SU-DHL-6 (cell line): ENCODE measurements around the gene TFF2.

Experiments used
- H2AFZ ChIP-seq: fragments of 200-600 bp; sonication (generic); 2 replicates; pipeline ENCODE4 v1.6.1; 2014; ENCODE audit warnings: low read depth, mild to moderate bottlenecking, moderate library complexity, mixed read lengths, antibody characterized with exemption, low read length; ENCODE audit not compliant: severe bottlenecking
- H3F3A ChIP-seq: fragments of 200-600 bp; shearing (Covaris generic); 2 replicates; pipeline ENCODE4 v1.6.0; 2016; ENCODE audit warnings: antibody characterized with exemption, mild to moderate bottlenecking; ENCODE audit not compliant: insufficient read depth
- H3K27ac ChIP-seq: fragments of 200-600 bp; sonication (generic); 2 replicates; pipeline ENCODE4 v1.5.1; 2016; ENCODE audit warnings: low read depth, mild to moderate bottlenecking, low read length, moderate library complexity, mixed read lengths
- H3K27me3 ChIP-seq: fragments of 200-600 bp; sonication (generic), shearing (Covaris generic); 2 replicates; pipeline ENCODE4 v1.6.0; 2014; ENCODE audit warnings: mild to moderate bottlenecking, low read length
- H3K36me3 ChIP-seq: fragments of 200-600 bp; sonication (generic); 2 replicates; pipeline ENCODE4 v1.6.1; 2014; ENCODE audit warnings: mild to moderate bottlenecking, low read length, mixed read lengths
- H3K4me2 ChIP-seq: fragments of 300-600, 200-600 bp; shearing (Covaris generic), sonication (generic); 2 replicates; pipeline ENCODE4 v1.6.0; 2014; ENCODE audit warnings: low read length, low read depth, mild to moderate bottlenecking; ENCODE audit not compliant: poor library complexity, severe bottlenecking
- H3K4me3 ChIP-seq: fragments of 200-600 bp; sonication (generic); 2 replicates; pipeline ENCODE4 v1.5.1; 2014; ENCODE audit warnings: antibody characterized with exemption, low read length, mild to moderate bottlenecking, mixed read lengths; ENCODE audit not compliant: insufficient read depth, poor library complexity, severe bottlenecking
- H3K79me2 ChIP-seq: fragments of 200-600 bp; sonication (generic); 2 replicates; pipeline ENCODE4 v1.6.1; 2014; ENCODE audit warnings: mild to moderate bottlenecking, low read length, moderate library complexity; ENCODE audit not compliant: insufficient read depth
- H3K9ac ChIP-seq: fragments of 200-600 bp; sonication (generic); 2 replicates; pipeline ENCODE4 v1.7.0; 2014; ENCODE audit warnings: mild to moderate bottlenecking, low read length
- H3K9me2 ChIP-seq: fragments of 200-600 bp; sonication (generic); replicated peaks from 2 replicates; pipeline ENCODE4 v1.6.1; 2014; ENCODE audit warnings: low read length; ENCODE audit not compliant: insufficient read depth
- H3K9me3 ChIP-seq: fragments of 200-600 bp; sonication (generic); 2 replicates; pipeline ENCODE4 v1.6.1; 2014; ENCODE audit warnings: low read length, mixed read lengths; ENCODE audit not compliant: insufficient read depth
- H4K20me1 ChIP-seq: fragments of 200-600 bp; sonication (generic); 2 replicates; pipeline ENCODE4 v1.6.1; 2014; ENCODE audit warnings: low read depth, mild to moderate bottlenecking, antibody characterized with exemption, low read length, moderate library complexity, mixed read lengths
- EZH2phosphoT487 ChIP-seq: fragments of 200-600 bp; sonication (generic), shearing (Covaris generic); conservative IDR thresholded peaks from 2 replicates; pipeline ENCODE4 v1.6.1; 2018; ENCODE audit warnings: mild to moderate bottlenecking, antibody characterized with exemption, low read length, moderate library complexity, mixed read lengths
- TF ChIP-seq, protein P1 (sequence below): fragments of 200-600 bp; sonication (generic); IDR thresholded peaks from one replicate; pipeline ENCODE4 v1.5.1; 2017; ENCODE audit warnings: antibody characterized with exemption, mild to moderate bottlenecking, low read length, moderate library complexity; ENCODE audit not compliant: insufficient read depth, poor library complexity, severe bottlenecking

The TFF2 gene

DNA sequence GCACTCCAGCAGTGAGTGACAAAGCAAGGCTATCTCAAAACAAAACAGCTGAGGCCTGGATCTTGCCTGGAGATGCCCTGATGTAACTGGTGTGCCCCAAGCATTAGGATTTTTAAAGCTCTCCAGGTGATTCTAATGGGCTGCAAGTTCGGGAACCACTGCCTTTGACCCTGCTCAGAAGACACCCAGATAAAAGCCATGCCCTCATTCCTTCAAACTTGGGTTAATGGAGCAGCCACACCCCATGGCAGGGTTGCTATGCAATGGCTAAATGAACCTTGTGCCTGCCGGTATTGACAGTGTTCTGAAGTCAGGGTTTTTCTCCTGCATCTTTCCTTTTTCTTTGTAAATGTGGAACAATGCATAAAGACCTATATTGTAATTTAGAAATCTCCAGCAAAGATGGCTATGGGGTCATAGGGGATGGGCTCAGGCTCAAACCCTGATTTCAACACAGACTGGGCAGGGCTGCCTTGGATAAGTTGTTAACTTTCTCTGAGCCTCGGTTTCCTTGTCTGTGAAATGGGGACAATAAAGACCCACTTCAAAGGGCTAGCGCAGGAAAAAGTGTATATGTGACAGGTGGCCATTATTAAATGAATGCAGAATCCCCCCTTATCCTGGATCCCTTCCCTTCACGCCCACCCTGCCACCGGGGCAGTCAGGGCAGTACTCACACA is 36.0 kb downstream of the TFF2 start:
- H2AFZ ChIP-seq, result no peak overlapping the region
- H3K27ac ChIP-seq, result no peak overlapping the region
- no peaks in the 10 kb centered on the region for H3F3A ChIP-seq
- no peak overlapping the region for H3K9ac ChIP-seq
- no peaks in the 10 kb centered on the region for H3K27me3 ChIP-seq
- H3K9me2 ChIP-seq, result no peaks in the 10 kb centered on the region
- H4K20me1 ChIP-seq, result no peaks in the 10 kb centered on the region
- H3K4me3 ChIP-seq, result no peak overlapping the region
- H3K4me2 ChIP-seq, result no peak overlapping the region
- H3K79me2 ChIP-seq, result no peaks in the 10 kb centered on the region
- no peaks in the 10 kb centered on the region for H3K36me3 ChIP-seq
- TF ChIP-seq, protein P1, sequence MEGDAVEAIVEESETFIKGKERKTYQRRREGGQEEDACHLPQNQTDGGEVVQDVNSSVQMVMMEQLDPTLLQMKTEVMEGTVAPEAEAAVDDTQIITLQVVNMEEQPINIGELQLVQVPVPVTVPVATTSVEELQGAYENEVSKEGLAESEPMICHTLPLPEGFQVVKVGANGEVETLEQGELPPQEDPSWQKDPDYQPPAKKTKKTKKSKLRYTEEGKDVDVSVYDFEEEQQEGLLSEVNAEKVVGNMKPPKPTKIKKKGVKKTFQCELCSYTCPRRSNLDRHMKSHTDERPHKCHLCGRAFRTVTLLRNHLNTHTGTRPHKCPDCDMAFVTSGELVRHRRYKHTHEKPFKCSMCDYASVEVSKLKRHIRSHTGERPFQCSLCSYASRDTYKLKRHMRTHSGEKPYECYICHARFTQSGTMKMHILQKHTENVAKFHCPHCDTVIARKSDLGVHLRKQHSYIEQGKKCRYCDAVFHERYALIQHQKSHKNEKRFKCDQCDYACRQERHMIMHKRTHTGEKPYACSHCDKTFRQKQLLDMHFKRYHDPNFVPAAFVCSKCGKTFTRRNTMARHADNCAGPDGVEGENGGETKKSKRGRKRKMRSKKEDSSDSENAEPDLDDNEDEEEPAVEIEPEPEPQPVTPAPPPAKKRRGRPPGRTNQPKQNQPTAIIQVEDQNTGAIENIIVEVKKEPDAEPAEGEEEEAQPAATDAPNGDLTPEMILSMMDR, result no peak
- TF ChIP-seq EZH2phosphoT487, result no peak
- H3K9me3 ChIP-seq, result no peaks in the 10 kb centered on the region

DNA sequence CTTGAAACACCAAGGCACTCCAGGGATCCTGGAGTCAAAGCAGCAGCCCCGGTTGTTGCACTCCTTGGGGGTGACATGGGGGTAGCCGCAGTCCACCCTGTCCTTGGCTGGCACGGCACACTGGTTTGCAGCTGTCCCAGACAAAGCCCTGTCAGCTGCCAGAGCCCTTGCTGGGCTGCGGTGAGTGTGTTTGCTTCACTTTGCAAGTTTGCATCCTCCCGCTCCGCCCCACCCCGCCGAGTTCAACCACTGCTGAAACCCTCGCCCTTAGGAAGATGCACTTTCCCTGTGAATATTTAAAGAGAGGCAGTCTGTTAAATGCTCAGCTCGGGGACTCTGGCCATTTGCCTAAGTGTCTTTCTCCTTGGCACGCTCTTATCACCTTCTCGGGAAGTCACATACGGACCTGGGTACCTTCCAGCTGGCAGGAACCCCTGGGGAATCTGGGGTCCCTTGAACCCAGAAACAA is 37.3 kb downstream of the TFF2 start:
- H3K27me3 ChIP-seq, result no peaks in the 10 kb centered on the region
- H3K9me2 ChIP-seq, result no peaks in the 10 kb centered on the region
- no peak overlapping the region for H3K9ac ChIP-seq
- H4K20me1 ChIP-seq, result no peaks in the 10 kb centered on the region
- H3K4me3 ChIP-seq, result no peak overlapping the region
- H3K9me3 ChIP-seq, result no peaks in the 10 kb centered on the region
- H2AFZ ChIP-seq, result no peak overlapping the region
- H3F3A ChIP-seq, result no peaks in the 10 kb centered on the region
- H3K4me2 ChIP-seq, result no peak overlapping the region
- no peaks in the 10 kb centered on the region for H3K79me2 ChIP-seq
- no peak overlapping the region for H3K27ac ChIP-seq
- no peak for TF ChIP-seq EZH2phosphoT487
- TF ChIP-seq, protein P1, result no peak
- H3K36me3 ChIP-seq, result no peaks in the 10 kb centered on the region

DNA sequence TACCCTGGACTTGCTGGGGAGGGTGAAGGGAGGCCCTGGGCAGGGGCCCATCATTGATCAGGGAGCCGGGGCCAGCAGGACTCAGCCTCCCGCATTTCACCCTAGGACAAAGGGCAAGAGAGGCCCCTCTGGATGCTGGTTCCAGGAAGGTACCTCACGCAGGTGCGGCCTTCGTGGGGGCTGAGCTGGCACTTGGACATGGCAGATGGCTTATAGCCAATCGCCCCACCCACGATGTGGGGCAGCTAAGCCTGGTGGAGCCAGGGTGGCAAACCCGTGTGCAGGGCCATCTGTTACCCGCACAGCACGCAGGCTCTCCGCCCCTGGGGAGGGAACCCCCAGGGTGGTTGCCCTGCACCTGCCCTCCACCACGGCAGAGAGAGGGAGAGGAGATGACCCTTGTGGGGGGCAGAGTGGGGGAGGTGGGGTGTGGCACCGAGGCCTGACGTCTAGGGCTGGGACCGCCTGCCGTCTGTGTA is 38.1 kb downstream of the TFF2 start:
- Histone ChIP-seq H2AFZ (no peak overlapping the region), H3K36me3 (no peaks in the 10 kb centered on the region), H3K9me2 (no peaks in the 10 kb centered on the region), H3F3A (no peaks in the 10 kb centered on the region), H3K9me3 (no peaks in the 10 kb centered on the region), H3K4me3 (no peak overlapping the region), H3K27ac (no peak overlapping the region), H3K4me2 (no peak overlapping the region), H3K9ac (no peak overlapping the region), H4K20me1 (no peaks in the 10 kb centered on the region), H3K79me2 (no peaks in the 10 kb centered on the region), H3K27me3 (no peaks in the 10 kb centered on the region)
- TF ChIP-seq EZH2phosphoT487, result no peak
- TF ChIP-seq, protein P1, result no peak
